Activated CD4-positive, alpha-beta T cell treated with anti-CD3 and anti-CD28 coated beads for 1 hour (primary cell): ENCODE data around the gene WSB2.
"Not testable (repeated sequence)": the region's sequence is repeated elsewhere in the genome, so short reads cannot be mapped to it uniquely, and the experiment has no call there.

Source experiments
- DNase-seq: peaks from one replicate; pipeline ENCODE4 v3.0.0-alpha.2; 2020

WSB2 gene

GRCh38 chr12:118061011-118061872, at the start of gene WSB2:
WSB2 (minus strand) TSS chr12:118061179; CDS start chr12:118061048, 131 bp downstream.
- peak; percentile 30 for DNase-seq

GRCh38 chr12:118109088-118109487, 48.1 kb upstream of the WSB2 start:
- no peak for DNase-seq

DNA sequence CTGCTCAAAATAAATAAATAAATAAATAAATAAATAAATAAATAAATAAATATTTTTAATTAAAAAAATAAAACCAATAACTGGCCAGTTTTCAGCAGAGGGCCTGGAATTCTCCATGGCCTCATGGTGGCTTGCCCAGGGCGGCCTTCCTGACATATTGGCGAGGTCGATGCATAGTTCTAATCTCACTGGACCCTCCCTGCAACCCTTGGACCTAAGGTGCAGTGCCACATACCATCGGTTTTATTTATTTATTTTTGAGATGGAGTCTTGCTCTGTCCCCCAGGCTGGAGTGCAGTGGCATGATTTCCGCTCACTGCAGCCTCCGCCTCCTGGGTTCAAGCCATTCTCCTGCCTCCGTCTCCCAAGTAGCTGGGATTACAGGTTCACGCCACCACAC, 46.7 kb upstream of the WSB2 start:
- DNase-seq: no peak

DNA sequence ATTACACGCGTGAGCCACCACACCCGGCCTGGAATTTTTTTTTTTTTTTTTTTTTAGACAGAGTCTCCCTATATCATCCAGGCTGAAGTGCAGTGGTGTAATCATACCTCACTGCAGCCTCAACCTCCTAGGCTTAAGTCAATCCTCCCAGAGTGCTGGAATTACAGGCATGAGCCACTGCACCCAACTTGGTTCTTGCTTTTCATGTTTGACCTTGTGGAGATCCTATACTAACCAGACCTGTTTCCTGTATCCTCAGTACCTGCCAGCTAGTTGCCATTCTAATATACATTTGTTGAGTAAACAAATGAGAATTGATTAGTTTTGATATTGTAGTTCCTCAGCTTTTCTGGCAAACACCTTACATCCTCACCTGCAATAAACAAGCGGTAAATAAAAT, 46.0 kb upstream of the WSB2 start:
- no peak for DNase-seq

DNA sequence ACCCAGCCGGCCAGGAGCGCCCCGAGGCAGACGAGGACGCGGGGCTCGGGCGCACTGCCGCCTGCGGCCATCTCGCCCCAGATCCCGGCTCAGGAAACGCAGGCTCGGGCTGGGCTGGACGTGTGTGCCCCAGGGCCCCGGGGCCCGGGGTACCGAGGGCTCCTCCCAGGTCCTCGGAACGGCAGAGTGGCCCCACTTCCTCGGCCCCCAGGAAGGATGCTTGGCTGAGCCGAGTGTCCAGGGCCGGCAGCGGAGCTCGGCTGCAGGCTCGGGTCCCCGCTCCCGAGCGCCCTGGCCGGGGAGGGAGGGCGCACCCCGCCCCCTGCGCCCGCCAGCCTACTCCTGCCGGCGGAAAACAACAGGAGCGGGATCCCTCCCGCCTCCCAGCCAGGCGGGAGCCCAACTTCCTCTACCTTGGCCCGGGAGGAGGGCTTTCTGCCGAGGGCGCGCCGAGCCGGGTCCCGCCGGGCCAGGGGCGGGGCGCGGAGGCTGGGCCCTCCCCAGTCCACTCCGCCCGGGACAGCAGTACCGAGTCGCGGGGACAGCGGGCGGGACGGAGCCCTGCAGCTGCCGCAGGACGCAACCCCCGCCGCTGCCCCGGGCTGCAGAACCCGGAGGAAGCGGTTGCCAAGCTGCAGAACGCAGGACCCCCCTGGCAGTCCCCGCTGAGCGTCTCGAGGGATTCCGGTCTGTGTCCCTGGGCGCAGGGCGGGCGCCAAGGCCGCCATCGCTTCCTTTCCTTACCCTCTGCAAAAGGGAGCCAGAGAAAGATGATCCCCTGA, 42.8 kb upstream of the WSB2 start, which contains the start of gene VSIG10:
Gene VSIG10 (minus strand): TSS at position 411 of the 782 bp plus-strand sequence. CDS start 340 bp downstream, at position 71.
- no peak for DNase-seq

DNA sequence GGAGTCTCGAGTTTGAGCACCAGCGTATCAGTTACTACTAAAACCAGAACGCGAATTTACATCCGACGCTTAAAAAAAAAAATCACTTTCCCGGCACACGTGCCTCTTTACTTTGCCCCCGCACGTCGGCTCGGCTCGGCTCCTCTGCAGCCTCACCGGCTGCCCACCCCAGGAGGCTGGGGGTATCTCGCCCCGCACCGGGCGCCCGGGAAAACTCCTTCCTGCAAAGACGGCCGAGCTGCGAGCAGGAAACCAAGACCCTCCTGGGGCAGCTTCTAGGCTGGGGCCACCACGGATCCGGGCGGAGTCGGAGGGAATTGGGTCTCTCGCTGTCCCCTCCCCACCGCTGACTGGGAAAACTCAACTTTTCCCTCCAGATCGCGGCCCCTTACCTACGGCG, 42.2 kb upstream of the WSB2 start:
- no peak for DNase-seq

DNA sequence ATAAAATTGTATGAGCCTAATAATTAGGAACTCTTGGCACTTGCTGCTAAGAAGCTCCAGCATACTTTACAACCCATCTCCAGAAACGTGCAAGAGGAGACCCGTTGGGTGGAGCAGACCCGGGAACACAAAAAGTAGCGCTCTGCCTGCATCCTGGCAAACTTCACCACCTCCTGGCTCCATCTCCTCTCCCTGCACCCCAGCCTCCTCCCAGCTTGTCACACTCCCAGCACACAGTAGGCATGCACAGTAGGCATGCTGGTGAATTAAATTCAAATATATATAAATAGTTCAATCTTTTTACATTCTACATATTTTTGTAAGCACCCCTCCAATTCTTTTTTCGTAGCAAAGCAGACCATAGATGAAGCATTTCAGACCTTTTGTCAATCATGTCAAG, 41.6 kb upstream of the WSB2 start:
- DNase-seq: no peak

DNA sequence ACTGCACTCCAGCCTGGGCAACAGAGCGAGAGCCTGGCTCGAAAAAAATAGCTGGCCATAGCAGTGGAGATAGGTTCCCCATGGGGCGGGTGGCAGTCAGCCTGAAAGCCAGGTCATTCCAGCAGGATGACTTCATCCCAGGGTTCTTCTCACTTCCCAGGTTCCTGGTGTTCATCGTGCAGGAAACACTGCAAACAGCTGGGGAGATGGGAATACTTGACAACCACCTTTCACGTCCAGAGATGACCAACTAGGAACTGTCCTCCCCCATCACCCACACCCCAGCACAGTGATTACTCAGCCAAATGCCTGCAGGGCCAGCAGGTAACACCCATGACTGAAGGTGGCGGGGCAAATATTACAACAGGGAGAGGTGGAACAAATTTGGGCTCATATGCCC, 41.1 kb upstream of the WSB2 start:
- no peak for DNase-seq

GRCh38 chr12:118101051-118101450, 40.1 kb upstream of the WSB2 start:
- DNase-seq: no peak

DNA sequence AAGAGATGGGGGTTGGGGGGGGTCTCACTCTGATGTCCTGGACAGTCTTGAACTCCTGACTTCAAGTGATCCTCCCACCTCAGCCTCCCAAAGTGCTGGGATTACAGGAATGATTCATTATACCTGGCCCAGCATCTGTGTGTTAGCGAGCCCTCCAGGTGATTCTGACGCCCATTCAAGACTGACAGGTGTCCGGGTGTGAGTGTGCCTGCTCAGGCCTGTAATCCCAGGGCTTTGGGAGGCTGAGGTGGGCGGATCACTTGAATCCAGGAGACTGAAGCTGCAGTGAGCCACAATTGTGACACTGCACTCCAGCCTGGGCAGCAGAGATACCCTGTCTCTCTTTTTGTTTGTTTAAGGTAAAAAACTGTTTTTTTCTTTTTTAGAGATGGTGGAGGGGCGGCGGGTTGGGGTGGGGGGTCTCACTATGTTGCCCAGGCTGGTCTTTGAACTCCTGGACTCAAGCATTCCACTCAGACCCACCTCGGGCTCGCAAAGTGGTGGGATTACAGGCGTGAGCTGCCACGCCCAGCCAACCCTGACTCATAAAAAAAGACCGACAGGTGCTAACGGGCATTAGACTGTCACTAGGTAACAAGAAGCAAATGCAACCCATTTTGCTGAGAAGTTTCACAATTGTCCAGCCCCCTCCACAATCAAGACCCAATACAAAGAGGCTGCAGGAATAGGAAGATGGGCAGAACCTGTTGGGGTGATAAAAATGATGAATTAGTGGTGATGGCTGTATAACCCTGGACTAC, 38.1 kb upstream of the WSB2 start:
- no peak for DNase-seq

- no peak for DNase-seq
Observed at GRCh38 chr12:118098401-118098800, 37.4 kb upstream of the WSB2 start.

- DNase-seq: no peak
Observed at GRCh38 chr12:118094039-118094438, 33.1 kb upstream of the WSB2 start.

GRCh38 chr12:118089782-118090181, 28.8 kb upstream of the WSB2 start:
- no peak for DNase-seq

DNA sequence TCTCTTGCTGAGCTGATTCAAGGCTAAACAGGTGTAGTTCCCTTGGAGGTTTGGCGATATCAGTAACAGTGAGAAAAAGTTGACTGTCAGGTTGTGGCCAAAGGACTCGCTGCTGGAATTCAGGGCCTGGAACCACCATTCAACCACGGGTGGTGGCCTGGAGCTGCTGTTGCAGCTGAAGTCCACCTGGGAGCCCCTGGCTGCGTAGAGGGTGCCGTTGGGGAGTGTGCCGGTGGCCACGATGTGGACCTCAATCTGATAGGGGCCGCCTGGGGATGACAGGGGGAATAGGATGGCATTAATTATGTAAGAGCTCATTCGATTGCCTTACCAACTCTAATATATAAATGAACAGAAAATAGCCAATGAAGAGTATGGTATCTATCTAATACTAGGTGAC, 21.2 kb upstream of the WSB2 start:
- no peak for DNase-seq

GRCh38 chr12:118081521-118081920, 20.5 kb upstream of the WSB2 start:
- not testable (repeated sequence) for DNase-seq

DNA sequence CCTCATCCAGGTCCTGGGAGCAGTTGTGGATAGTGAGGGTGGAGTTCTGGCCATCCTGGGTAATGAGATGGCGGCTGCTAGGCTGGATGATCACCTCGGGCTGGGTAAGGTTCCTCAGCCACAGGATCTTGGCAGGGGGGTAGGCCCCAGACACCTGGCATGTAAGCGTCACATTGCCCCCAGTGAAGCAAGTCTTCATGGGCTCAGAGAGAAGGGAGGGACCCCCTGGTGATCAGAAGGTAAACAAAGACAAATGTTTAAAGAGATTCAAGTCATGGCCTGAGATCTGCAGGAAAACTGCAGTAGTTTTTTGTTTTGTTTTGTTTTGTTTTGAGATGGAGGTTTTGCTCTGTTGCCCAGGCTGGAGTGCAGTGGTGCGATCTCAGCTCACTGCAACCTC, 12.8 kb upstream of the WSB2 start:
- DNase-seq: no peak

DNA sequence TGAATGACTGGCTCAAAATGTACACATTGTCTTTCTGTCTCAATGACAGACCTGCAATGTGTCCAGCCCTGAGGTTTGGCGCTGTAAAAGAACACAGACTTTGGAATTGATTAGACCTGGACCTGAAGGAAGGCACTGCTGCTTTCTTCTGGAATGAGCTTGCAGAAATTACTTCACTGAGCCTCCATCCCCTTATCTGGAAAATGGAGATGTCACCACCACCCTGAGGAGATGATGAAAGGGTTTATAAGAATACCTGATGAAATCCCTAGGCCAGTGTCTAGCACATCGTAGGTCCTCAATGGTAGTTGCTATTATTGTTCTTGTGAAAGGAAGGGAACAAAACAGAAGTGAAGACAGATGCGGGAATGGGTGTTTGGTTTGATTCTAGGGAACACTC, 9.7 kb upstream of the WSB2 start:
- no peak for DNase-seq

DNA sequence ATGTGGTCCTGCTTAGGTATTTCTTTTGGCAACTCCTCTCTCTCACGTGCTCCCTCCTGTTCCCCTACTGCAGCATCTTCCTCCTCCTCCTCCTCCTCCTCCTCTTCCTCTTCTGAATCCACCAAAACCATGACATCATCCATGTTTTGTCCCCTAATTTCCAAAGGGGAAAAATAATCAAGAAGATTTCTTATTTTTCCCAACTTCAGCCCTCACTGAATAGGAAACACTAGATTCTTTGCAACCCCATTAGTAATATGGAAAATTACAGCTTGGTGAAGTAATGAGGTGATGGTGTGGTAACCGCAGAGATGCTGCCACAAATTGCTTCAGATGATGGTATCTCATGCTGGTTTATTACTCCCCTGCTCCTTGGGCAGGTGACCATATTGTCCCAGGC, 7.5 kb upstream of the WSB2 start:
- DNase-seq: no peak

- DNase-seq: no peak
Observed at GRCh38 chr12:118065380-118065779, 4.4 kb upstream of the WSB2 start.

- no peak for DNase-seq
Observed at GRCh38 chr12:118064608-118065007, 3.6 kb upstream of the WSB2 start.

GRCh38 chr12:118063576-118064391, 2.8 kb upstream of the WSB2 start:
- no peak for DNase-seq
